Gastrocnemius medialis (tissue), 4 donors: Measurements from ENCODE around the gene SQSTM1. TPM values are rescaled to one million over a fixed set of nuclear protein-coding genes. Genes with fewer than 3 reads are reported as not detected.
A peak's percentile ranks its signal among the peaks of the same experiment; 100 is the strongest.

Source experiments
- ATAC-seq, 2 donors: fragments of 150-250 bp; one replicate each; pipeline ENCODE4 v1.9.1; 2016
- DNase-seq, 2 donors: peaks; one replicate each; pipeline ENCODE4 v3.0.0-alpha.2; 2019
- H3K27ac ChIP-seq, 4 donors: fragments of 200-600 bp; sonication (generic); 1 replicate in 1 of 4; 2 replicates in 3 of 4; pipeline ENCODE4 v1.5.1; 2016 to 2018; ENCODE audit warnings: mild to moderate bottlenecking in 2 of 4, moderate library complexity in 1 of 4
- H3K27me3 ChIP-seq, 3 donors: fragments of 200-600 bp; sonication (generic) in 2 of 3; 1 replicate in 1 of 3; 2 replicates in 2 of 3; pipeline versions ENCODE4 v1.5.1 to v1.6.0; 2016 to 2019; ENCODE audit warnings: mild to moderate bottlenecking in 1 of 3, moderate library complexity in 1 of 3
- H3K36me3 ChIP-seq, 2 donors: fragments of 200-600 bp; sonication (generic) in 1 of 2; one replicate each; pipeline ENCODE4 v1.5.1; 2017 to 2018
- H3K4me1 ChIP-seq, 2 donors: fragments of 200-600 bp; sonication (generic) in 1 of 2; one replicate each; pipeline ENCODE4 v1.5.1; 2016 to 2017; ENCODE audit warnings: mild to moderate bottlenecking in 2 of 2
- H3K4me3 ChIP-seq, 4 donors: fragments of 200-600 bp; sonication (generic) in 3 of 4; 1 replicate in 1 of 4; 2 replicates in 3 of 4; pipeline ENCODE4 v1.5.1; 2016 to 2019; ENCODE audit warnings: mild to moderate bottlenecking in 2 of 4
- H3K9me3 ChIP-seq, 3 donors: fragments of 200-600 bp; sonication (generic) in 2 of 3; 1 replicate in 1 of 3; 2 replicates in 2 of 3; pipeline ENCODE4 v1.5.1; 2016 to 2019
- POLR2A ChIP-seq, 2 donors: fragments of 450-650 bp; IDR thresholded peaks; one replicate each; pipeline ENCODE4 v1.6.1; 2017; ENCODE audit warnings: antibody characterized with exemption in 2 of 2, mild to moderate bottlenecking in 2 of 2, moderate library complexity in 2 of 2
- in situ Hi-C, 4 donors: fragments of 200-750 bp; cut with MboI; loops; one replicate each; pipeline versions ENCODE4 v1.15.0 to v1.8.0; 2017; ENCODE audit warnings: low sequenced_read_pairs in 4 of 4
- intact Hi-C: fragments of 100-400 bp; cut with DNase I; formaldehyde crosslinking; loops from one replicate; pipeline ENCODE4 v1.15.1; 2023; ENCODE audit warnings: low total_unique reads
- total RNA-seq, 4 donors: library from RNA; depleted of rRNA; stranded (reverse); fragments of >200 nt; gene quantifications; one replicate each; pipeline versions ENCODE4 v1.1.0 to v1.2.3, GENCODE V29; 2016
- TF ChIP-seq, protein P1 (sequence below), 5 experiments: fragments of 450-650 bp in 3 of 5; fragments of 200-600 bp in 2 of 5; sonication (generic) in 2 of 5; IDR thresholded peaks in 4 of 5; conservative IDR thresholded peaks in 1 of 5; 1 replicate in 4 of 5; 2 replicates in 1 of 5; pipeline ENCODE4 v1.5.1; 2016 to 2019; ENCODE audit warnings: antibody characterized with exemption in 5 of 5, mild to moderate bottlenecking in 3 of 5, moderate library complexity in 3 of 5

Gene SQSTM1
- total RNA-seq, 4 donors from 2014 or later = 1,080 to 1,340 (median 1,178) TPM

DNA sequence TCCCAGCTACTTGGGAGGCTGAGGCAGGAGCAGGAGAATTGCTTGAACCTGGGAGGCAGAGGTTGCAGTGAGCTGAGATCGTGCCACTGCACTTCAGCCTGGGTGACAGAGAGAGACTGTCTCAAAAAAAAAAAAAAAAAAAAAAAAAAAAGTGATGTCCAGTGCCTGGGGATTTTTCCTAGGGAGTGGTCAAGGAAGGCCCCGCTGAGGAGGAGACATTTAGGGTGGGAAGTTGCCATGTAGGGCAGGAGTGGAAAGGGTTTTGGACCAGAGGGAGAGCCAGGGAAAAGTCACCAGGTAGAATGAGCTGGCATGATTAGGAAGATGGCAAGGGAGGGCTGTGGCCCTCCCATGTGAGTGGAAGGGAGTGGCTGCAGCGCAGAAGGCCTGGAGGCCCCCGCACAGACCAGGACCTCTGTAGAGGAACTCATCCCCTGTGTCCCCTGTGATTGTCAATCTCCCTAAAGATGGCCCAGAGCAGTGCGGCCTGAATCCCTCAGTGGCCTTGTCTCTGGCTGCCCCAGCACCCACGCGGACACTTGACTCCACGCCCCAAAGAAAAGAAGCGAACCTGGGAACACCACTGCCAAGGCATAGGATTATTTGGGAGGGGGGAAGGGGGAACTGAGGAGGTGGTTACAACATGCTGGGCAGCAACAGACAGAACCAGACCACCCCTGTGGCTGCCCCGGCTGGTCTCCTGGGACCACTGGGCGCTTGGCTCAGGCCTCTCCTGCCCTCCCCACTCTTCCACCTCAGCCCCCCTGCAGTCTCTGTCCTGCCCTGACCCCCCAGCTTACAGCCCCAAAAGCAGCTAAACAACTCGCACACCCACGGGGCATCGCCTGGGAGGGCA lies 2.6 kb upstream of the SQSTM1 start:
- in situ Hi-C loops (no loop called here), intact Hi-C loops (loop anchor here (1.0 to 5.0 kb wide), 3 partner anchors 12 to 141 kb away; partner anchors contain the start of gene MGAT4B)
- Histone ChIP-seq H3K27ac (peak overlapping the region; percentile 95 to 100 (median 99)), H3K9me3 (no peaks in the 10 kb centered on the region), H3K27me3 (no peaks in the 10 kb centered on the region), H3K4me3 (peak overlapping the region; percentile 89 to 97 (median 94)), H3K36me3 (peaks cover 0 to 13% of the 10 kb centered on the region in 2 donors), H3K4me1 (peaks cover 34 to 45% of the 10 kb centered on the region in 2 donors)
- TF ChIP-seq POLR2A (IDR thresholded peaks at IDR 0.05) = no peak
- TF ChIP-seq, protein P1, sequence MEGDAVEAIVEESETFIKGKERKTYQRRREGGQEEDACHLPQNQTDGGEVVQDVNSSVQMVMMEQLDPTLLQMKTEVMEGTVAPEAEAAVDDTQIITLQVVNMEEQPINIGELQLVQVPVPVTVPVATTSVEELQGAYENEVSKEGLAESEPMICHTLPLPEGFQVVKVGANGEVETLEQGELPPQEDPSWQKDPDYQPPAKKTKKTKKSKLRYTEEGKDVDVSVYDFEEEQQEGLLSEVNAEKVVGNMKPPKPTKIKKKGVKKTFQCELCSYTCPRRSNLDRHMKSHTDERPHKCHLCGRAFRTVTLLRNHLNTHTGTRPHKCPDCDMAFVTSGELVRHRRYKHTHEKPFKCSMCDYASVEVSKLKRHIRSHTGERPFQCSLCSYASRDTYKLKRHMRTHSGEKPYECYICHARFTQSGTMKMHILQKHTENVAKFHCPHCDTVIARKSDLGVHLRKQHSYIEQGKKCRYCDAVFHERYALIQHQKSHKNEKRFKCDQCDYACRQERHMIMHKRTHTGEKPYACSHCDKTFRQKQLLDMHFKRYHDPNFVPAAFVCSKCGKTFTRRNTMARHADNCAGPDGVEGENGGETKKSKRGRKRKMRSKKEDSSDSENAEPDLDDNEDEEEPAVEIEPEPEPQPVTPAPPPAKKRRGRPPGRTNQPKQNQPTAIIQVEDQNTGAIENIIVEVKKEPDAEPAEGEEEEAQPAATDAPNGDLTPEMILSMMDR (IDR thresholded peaks at IDR 0.05 in 4 of 5, conservative IDR thresholded peaks at IDR 0.05 in 1 of 5) = no peak
- DNase-seq (peak in 1 of 2 donors; percentile 9), ATAC-seq (no peak)

DNA sequence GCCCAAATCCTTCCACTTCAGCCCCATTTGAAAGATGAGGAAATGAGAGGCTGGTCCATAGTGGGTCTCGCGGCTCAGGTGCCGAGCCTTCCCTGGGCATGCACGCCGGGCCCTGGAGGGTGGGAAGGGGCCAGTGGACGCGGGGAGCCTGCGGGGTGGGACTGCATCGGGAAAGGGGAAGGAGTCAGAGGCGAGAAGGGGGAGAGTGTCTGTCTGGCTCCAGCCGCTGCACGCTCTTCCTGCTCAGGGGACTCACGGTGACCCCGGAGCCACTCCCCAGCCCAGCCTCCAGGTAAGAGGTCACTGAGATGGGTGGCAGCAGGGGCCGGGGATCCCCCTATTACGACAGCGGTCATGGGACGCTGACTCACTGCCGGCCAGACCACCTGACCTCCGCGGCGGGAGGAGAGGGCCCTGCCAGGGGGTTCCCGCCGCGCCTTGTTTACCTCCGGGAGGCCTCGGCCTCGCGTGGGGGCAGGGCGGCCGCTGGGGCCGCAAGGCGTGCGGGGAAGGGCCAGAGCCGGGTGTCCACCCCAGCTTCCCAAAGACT lies 1.9 kb upstream of the SQSTM1 start:
- intact Hi-C loops = loop anchor here (1.0 to 5.0 kb wide), 4 partner anchors 13 to 142 kb away; partner anchors contain the start of genes CANX and MGAT4B
- Histone ChIP-seq H3K4me1 (peaks cover 40 to 52% of the 10 kb centered on the region in 2 donors), H3K27ac (peak overlapping the region; percentile 95 to 100 (median 99)), H3K36me3 (peaks cover 0 to 19% of the 10 kb centered on the region in 2 donors), H3K27me3 (no peaks in the 10 kb centered on the region), H3K4me3 (peak overlapping the region; percentile 89 to 97 (median 94)), H3K9me3 (no peaks in the 10 kb centered on the region)
- in situ Hi-C loops = no loop called here
- ATAC-seq (peak; percentile 49 to 53), DNase-seq (peak; percentile 96 to 98)
- peak in 1 of 2 donors; percentile 84 for TF ChIP-seq POLR2A (IDR thresholded peaks at IDR 0.05)
- TF ChIP-seq, protein P1 (IDR thresholded peaks at IDR 0.05 in 4 of 5, conservative IDR thresholded peaks at IDR 0.05 in 1 of 5) = no peak

DNA sequence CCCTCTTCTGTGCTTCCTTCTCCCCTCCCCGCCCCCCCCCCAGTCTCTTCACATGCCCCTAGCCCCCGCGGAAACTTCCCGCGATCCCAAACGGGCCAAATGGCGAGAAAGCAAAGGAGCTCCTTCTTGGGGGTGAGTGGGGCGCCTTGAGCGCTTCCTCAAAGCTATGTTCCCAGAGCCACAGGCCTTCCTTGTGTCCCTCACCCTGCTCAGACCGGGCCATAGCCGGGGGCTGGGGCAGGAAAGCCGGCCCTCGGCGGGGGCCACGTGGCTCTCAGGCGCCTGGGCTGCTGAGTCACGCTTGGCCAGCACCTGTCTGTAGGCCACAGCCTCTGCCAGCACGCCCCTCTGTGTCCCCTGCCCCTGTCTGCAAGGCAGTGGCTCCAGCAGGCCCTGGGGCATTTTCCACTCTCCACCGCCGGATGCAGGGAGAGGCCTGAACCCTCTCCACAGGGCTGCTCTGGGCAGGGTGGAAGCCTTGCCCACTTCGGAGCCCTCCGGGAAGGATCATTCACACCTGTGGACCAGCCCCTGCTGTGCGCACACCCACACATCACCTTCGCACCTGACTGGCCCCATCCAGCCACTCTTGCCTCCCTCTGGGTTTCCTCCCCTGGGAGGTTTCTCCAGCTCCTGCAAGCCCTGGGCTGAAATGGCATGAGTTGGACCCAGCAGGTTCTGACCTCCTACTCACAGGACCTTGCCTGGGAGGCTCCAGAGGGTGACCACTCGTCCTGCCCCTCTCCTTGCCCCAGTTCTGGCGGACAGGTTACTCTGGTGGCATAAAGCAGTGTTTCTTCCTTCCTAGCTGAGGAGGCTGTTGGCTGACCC lies 1.2 kb upstream of the SQSTM1 start:
- Histone ChIP-seq H3K27me3 (no peaks in the 10 kb centered on the region), H3K4me3 (peak overlapping the region; percentile 89 to 97 (median 94)), H3K4me1 (peaks cover 47 to 59% of the 10 kb centered on the region in 2 donors), H3K36me3 (peaks cover 0 to 26% of the 10 kb centered on the region in 2 donors), H3K9me3 (no peaks in the 10 kb centered on the region), H3K27ac (peak overlapping the region; percentile 95 to 100 (median 99))
- intact Hi-C loops (loop anchor here (1.0 to 5.0 kb wide), 4 partner anchors 21 to 196 kb away; partner anchors contain the start of genes CANX and HNRNPH1), in situ Hi-C loops (no loop called here)
- TF ChIP-seq, protein P1 (IDR thresholded peaks at IDR 0.05 in 4 of 5, conservative IDR thresholded peaks at IDR 0.05 in 1 of 5) = no peak
- TF ChIP-seq POLR2A (IDR thresholded peaks at IDR 0.05) = peak in 1 of 2 donors; percentile 8
- DNase-seq (peak; percentile 70 to 81), ATAC-seq (peak; percentile 28 to 42)

DNA sequence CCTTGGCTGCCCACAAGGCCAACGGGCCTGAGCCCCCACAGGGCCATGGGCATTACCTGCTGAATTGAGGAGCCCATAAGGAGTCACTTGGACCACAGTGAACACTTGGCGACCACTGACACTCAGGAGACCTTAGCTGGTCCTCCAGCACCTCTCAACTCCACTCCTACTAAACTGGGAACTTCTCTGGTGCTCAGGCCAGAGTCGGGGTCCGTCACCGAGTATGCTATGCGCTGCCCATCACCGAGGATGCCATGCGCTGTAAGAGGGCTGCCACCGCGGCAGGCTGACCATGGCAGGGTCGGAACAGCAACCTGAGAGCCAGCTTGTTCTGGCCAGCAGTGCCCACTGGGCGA lies 600 bp upstream of the SQSTM1 start:
- peak overlapping the region; percentile 89 to 97 (median 94) for H3K4me3 ChIP-seq
- peak overlapping the region; percentile 95 to 100 (median 99) for H3K27ac ChIP-seq
- H3K4me1 ChIP-seq = peaks cover 51 to 65% of the 10 kb centered on the region in 2 donors
- peaks cover 0 to 32% of the 10 kb centered on the region in 2 donors for H3K36me3 ChIP-seq
- H3K9me3 ChIP-seq = no peaks in the 10 kb centered on the region
- ATAC-seq (peak; percentile 7 to 8), DNase-seq (no peak)
- no peak for TF ChIP-seq POLR2A (IDR thresholded peaks at IDR 0.05)
- TF ChIP-seq, protein P1 (IDR thresholded peaks at IDR 0.05 in 4 of 5, conservative IDR thresholded peaks at IDR 0.05 in 1 of 5) = no peak
- no peaks in the 10 kb centered on the region for H3K27me3 ChIP-seq
- in situ Hi-C loops (no loop called here), intact Hi-C loops (loop anchor here (1.0 kb wide), 1 partner anchor 197 kb away; the partner anchor contains the start of gene HNRNPH1)
